SK-N-SH (cell line): Measurements from ENCODE around the gene RPS6KA5. TPM values are rescaled to one million over a fixed set of nuclear protein-coding genes. Genes with fewer than 3 reads are reported as not detected.

ENCODE experiments used
- CTCF ChIA-PET: fragments of 300-600, 350-600 bp; formaldehyde crosslinking; extraction: SDS; loops from one replicate; lab custom pipeline; 2021; lab: Yijun Ruan, JAX
- POLR2A ChIA-PET: fragments of 350-600 bp; sonication (Branson Sonifier 250); formaldehyde crosslinking; extraction: SDS; loops from one replicate; lab custom pipeline; 2020; ENCODE audit warnings: antibody characterized with exemption, inconsistent platforms; lab: Yijun Ruan, JAX
- DNase-seq: peaks from one replicate; pipeline ENCODE4 v3.0.0; 2012
- H2AFZ ChIP-seq: fragments of 200-600 bp; sonication (generic); 2 replicates; pipeline ENCODE4 v1.8.1; 2016; ENCODE audit warnings: antibody characterized with exemption, mild to moderate bottlenecking, low read depth
- H3F3A ChIP-seq: fragments of 200-600 bp; sonication (generic); replicated peaks from 2 replicates; pipeline ENCODE3; 2016; ENCODE audit warnings: antibody characterized with exemption, mild to moderate bottlenecking; ENCODE audit not compliant: insufficient read depth
- H3K27ac ChIP-seq, 2 experiments: fragments of 200-500 bp in 1 of 2; fragments of 200-600 bp in 1 of 2; sonication (Bioruptor generic) in 1 of 2; sonication (generic), shearing (Covaris generic) in 1 of 2; 2 replicates each; pipeline versions ENCODE4 v1.5.1 to v1.6.1; 2014 to 2016; ENCODE audit warnings: low read depth in 2 of 2, inconsistent platforms in 1 of 2, low read length in 1 of 2, mild to moderate bottlenecking in 1 of 2, mixed read lengths in 1 of 2
- H3K27me3 ChIP-seq: fragments of 200-600 bp; sonication (generic), shearing (Covaris generic); 2 replicates; pipeline ENCODE4 v1.6.1; 2016; ENCODE audit warnings: mixed run types; ENCODE audit not compliant: insufficient read depth
- H3K36me3 ChIP-seq, 2 experiments: fragments of 200-500 bp in 1 of 2; fragments of 200-600 bp in 1 of 2; sonication (Bioruptor generic) in 1 of 2; sonication (generic) in 1 of 2; replicated peaks in 1 of 2; 2 replicates each; pipeline versions ENCODE3 to v1.5.1; 2014 to 2016; ENCODE audit warnings: low read length in 1 of 2, mild to moderate bottlenecking in 1 of 2; ENCODE audit not compliant: insufficient read depth in 2 of 2, control insufficient read depth in 1 of 2
- H3K4me1 ChIP-seq, 2 experiments: fragments of 200-500 bp in 1 of 2; fragments of 200-600 bp in 1 of 2; sonication (Bioruptor generic) in 1 of 2; sonication (generic), shearing (Covaris generic) in 1 of 2; 2 replicates each; pipeline versions ENCODE4 v1.5.1 to v1.6.1; 2014 to 2016; ENCODE audit warnings: low read depth in 1 of 2, low read length in 1 of 2, mixed run types in 1 of 2; ENCODE audit not compliant: insufficient read depth in 2 of 2, control insufficient read depth in 1 of 2
- H3K4me2 ChIP-seq: fragments of 200-600 bp; sonication (generic), shearing (Covaris generic); 2 replicates; pipeline ENCODE4 v1.6.1; 2017; ENCODE audit warnings: mixed run types
- H3K4me3 ChIP-seq, 2 experiments: fragments of 200-500 bp in 1 of 2; fragments of 200-600 bp in 1 of 2; sonication (Bioruptor generic) in 1 of 2; sonication (generic), shearing (Covaris generic) in 1 of 2; 2 replicates each; pipeline versions ENCODE4 v1.5.1 to v1.8.1; 2014 to 2016; ENCODE audit warnings: low read depth in 2 of 2, inconsistent platforms in 1 of 2, low read length in 1 of 2, mild to moderate bottlenecking in 1 of 2, mixed read lengths in 1 of 2, moderate library complexity in 1 of 2
- H3K79me2 ChIP-seq: fragments of 200-600 bp; sonication (generic); 2 replicates; pipeline ENCODE4 v1.8.1; 2017; ENCODE audit warnings: mild to moderate bottlenecking; ENCODE audit not compliant: insufficient read depth
- H3K9ac ChIP-seq: fragments of 200-600 bp; sonication (generic); 2 replicates; pipeline ENCODE4 v1.6.1; 2017; ENCODE audit warnings: mixed run types
- H3K9me2 ChIP-seq: fragments of 200-600 bp; sonication (generic); 2 replicates; pipeline ENCODE4 v1.6.1; 2017; ENCODE audit warnings: mixed run types
- H3K9me3 ChIP-seq: fragments of 200-600 bp; sonication (generic); 2 replicates; pipeline ENCODE4 v1.6.1; 2017; ENCODE audit warnings: mixed run types, mild to moderate bottlenecking, moderate library complexity
- H4K20me1 ChIP-seq: fragments of 200-600 bp; sonication (generic); 2 replicates; pipeline ENCODE4 v1.6.1; 2017; ENCODE audit warnings: mild to moderate bottlenecking, mixed run types; ENCODE audit not compliant: insufficient read depth
- CHD2 ChIP-seq: fragments of 150-350 bp; IDR thresholded peaks from 2 replicates; pipeline ENCODE4 v1.6.1; 2018; ENCODE audit warnings: low read length; ENCODE audit not compliant: partially characterized antibody
- EP300 ChIP-seq, 2 experiments: IDR thresholded peaks; 2 replicates each; pipeline versions ENCODE4 v1.4.0 to v1.6.1; 2012; ENCODE audit warnings: borderline replicate concordance in 1 of 2, low read depth in 1 of 2, low read length in 1 of 2
- EZH2phosphoT487 ChIP-seq: fragments of 200-600 bp; sonication (generic); IDR thresholded peaks from 2 replicates; pipeline ENCODE4 v1.6.1; 2017; ENCODE audit warnings: low read depth, mixed run types, mild to moderate bottlenecking, antibody characterized with exemption, moderate library complexity, borderline replicate concordance
- FOSL2 ChIP-seq: IDR thresholded peaks from 2 replicates; pipeline ENCODE4 v1.4.0; 2012; ENCODE audit warnings: low read depth, mild to moderate bottlenecking, moderate library complexity, borderline replicate concordance
- FOXJ3 ChIP-seq: sonication (generic); formaldehyde crosslinking; IDR thresholded peaks from 2 replicates; pipeline ENCODE4 v1.5.1; 2020; ENCODE audit warnings: mild to moderate bottlenecking, missing genetic modification reagents
- FOXM1 ChIP-seq: IDR thresholded peaks from 2 replicates; pipeline ENCODE4 v1.4.0; 2012; ENCODE audit warnings: low read depth, mild to moderate bottlenecking
- GATA2 ChIP-seq: sonication (generic); formaldehyde crosslinking; IDR thresholded peaks from 2 replicates; pipeline ENCODE4 v1.5.0; 2020; ENCODE audit warnings: mild to moderate bottlenecking, missing genetic modification reagents
- MEF2A ChIP-seq: IDR thresholded peaks from 2 replicates; pipeline ENCODE4 v1.4.0; 2012; ENCODE audit warnings: low read depth, borderline replicate concordance
- MXI1 ChIP-seq: IDR thresholded peaks from 2 replicates; pipeline ENCODE4 v1.6.1; 2012; ENCODE audit warnings: mild to moderate bottlenecking, low read depth, low read length, improper control_type of control experiment
- NFIC ChIP-seq: IDR thresholded peaks from 2 replicates; pipeline ENCODE4 v1.4.0; 2012; ENCODE audit warnings: borderline replicate concordance
- POLR2AphosphoS5 ChIP-seq: IDR thresholded peaks from 2 replicates; pipeline ENCODE4 v1.6.1; 2012; ENCODE audit warnings: low read depth, low read length
- RAD21 ChIP-seq: IDR thresholded peaks from 2 replicates; pipeline ENCODE4 v1.6.1; 2012; ENCODE audit warnings: mild to moderate bottlenecking, low read length
- RFX5 ChIP-seq: IDR thresholded peaks from 2 replicates; pipeline ENCODE4 v1.6.1; 2012; ENCODE audit warnings: mild to moderate bottlenecking, improper control_type of control experiment, low read length
- SIN3A ChIP-seq: IDR thresholded peaks from 2 replicates; pipeline ENCODE4 v1.6.1; 2012; ENCODE audit warnings: low read depth, mild to moderate bottlenecking, low read length, moderate library complexity, borderline replicate concordance
- TAF1 ChIP-seq: IDR thresholded peaks from 2 replicates; pipeline ENCODE4 v1.6.1; 2012; ENCODE audit warnings: low read depth, mild to moderate bottlenecking, low read length, moderate library complexity, borderline replicate concordance
- TCF12 ChIP-seq: IDR thresholded peaks from 2 replicates; pipeline ENCODE4 v1.4.0; 2012
- WGBS: methylation state at CpG from one replicate; pipeline ENCODE4 v1.1.6; 2017; ENCODE audit warnings: low lambda C conversion rate; 5-methylcytosine and 5-hydroxymethylcytosine counted together
- polyA plus RNA-seq, 3 experiments: library from polyadenylated mRNA; depleted of rRNA; stranded (reverse); fragments of >200 nt; gene quantifications; 2 replicates each; pipeline ENCODE4 v1.2.3, GENCODE V29; 2012
- TF ChIP-seq, protein P1 (sequence below): IDR thresholded peaks from 2 replicates; pipeline ENCODE4 v1.4.0; 2012; ENCODE audit warnings: low read depth, borderline replicate concordance
- TF ChIP-seq, protein P2 (sequence below): IDR thresholded peaks from 2 replicates; pipeline ENCODE4 v1.6.1; 2012; ENCODE audit warnings: mild to moderate bottlenecking, low read depth, low read length, moderate library complexity
- TF ChIP-seq, protein P3 (sequence below): IDR thresholded peaks from 2 replicates; pipeline ENCODE4 v1.4.0; 2012; ENCODE audit warnings: low read depth
- TF ChIP-seq, protein P4 (sequence below): IDR thresholded peaks from 2 replicates; pipeline ENCODE4; 2012

The RPS6KA5 gene
- polyA plus RNA-seq, 1 of the 3 experiments (the other 2 are of a cell fraction): 0.67 TPM

DNA sequence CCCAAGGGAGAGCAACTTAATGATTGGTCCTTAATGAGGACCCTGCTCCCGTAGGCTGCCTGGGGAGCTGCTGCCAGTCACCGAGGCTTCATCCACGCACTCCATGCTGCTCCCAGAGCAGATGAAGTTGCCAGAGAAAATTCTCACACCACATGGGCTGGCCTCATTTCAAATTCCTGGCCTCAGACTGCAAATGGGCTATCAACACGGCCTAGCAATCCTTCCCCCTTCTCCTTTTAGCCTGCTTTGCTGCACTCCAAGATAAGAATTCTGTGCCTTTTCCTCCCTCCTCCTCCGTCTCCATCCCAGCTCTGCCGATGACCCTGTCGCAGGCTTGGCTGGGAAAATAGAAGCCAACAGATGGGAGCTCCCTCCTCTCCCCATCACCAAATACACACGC, 42.7 kb upstream of the RPS6KA5 start:
- no peaks in the 10 kb centered on the region for H3K27me3 ChIP-seq
- WGBS: 66% methylated on average over 8 of the region's 8 CpGs
- POLR2A ChIA-PET: no interaction called here

DNA sequence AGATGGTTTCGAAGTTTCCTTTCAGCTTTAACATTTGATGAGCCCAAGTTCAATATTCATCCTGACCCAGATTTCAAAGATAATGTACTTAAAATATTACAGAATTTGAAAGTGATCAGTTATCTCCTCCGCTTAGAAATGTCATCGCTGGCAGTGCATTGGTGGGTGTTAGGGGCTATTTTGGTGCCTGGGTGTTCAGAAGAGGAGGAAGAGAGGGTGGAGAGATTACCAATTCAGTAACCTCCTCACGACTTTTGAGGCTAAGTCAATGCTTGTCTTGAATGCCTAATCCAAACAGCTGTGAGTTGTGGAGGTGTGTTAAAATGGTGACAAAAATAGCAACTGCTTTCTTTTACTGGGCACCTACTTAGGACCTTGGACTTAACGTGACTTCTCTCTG, 39.7 kb upstream of the RPS6KA5 start:
- H3K27me3 ChIP-seq: no peaks in the 10 kb centered on the region
- no peaks in the 10 kb centered on the region for H3K9me3 ChIP-seq
- no peaks in the 10 kb centered on the region for H3K4me1 ChIP-seq
- H3K79me2 ChIP-seq: no peaks in the 10 kb centered on the region
- H3K27ac ChIP-seq: no peak overlapping the region
- DNase-seq: no peak
- H3F3A ChIP-seq: no peaks in the 10 kb centered on the region
- H3K36me3 ChIP-seq: no peaks in the 10 kb centered on the region
- H3K9ac ChIP-seq: no peak overlapping the region
- H4K20me1 ChIP-seq: no peaks in the 10 kb centered on the region
- no peak overlapping the region for H2AFZ ChIP-seq
- POLR2A ChIA-PET: no interaction called here
- CTCF ChIA-PET: interaction anchor here (0.6 to 1.1 kb wide), 2 partner anchors 73 to 74 kb away, joined by 3 to 4 read pairs; no protein-coding TSS in a partner anchor
- TF ChIP-seq CHD2 (no peak), MXI1 (no peak), EZH2phosphoT487 (no peak), RAD21 (no peak), NFIC (no peak), TCF12 (no peak), FOXM1 (no peak)
- TF ChIP-seq, protein P1, sequence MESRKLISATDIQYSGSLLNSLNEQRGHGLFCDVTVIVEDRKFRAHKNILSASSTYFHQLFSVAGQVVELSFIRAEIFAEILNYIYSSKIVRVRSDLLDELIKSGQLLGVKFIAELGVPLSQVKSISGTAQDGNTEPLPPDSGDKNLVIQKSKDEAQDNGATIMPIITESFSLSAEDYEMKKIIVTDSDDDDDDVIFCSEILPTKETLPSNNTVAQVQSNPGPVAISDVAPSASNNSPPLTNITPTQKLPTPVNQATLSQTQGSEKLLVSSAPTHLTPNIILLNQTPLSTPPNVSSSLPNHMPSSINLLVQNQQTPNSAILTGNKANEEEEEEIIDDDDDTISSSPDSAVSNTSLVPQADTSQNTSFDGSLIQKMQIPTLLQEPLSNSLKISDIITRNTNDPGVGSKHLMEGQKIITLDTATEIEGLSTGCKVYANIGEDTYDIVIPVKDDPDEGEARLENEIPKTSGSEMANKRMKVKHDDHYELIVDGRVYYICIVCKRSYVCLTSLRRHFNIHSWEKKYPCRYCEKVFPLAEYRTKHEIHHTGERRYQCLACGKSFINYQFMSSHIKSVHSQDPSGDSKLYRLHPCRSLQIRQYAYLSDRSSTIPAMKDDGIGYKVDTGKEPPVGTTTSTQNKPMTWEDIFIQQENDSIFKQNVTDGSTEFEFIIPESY: no peak
- TF ChIP-seq, protein P2, sequence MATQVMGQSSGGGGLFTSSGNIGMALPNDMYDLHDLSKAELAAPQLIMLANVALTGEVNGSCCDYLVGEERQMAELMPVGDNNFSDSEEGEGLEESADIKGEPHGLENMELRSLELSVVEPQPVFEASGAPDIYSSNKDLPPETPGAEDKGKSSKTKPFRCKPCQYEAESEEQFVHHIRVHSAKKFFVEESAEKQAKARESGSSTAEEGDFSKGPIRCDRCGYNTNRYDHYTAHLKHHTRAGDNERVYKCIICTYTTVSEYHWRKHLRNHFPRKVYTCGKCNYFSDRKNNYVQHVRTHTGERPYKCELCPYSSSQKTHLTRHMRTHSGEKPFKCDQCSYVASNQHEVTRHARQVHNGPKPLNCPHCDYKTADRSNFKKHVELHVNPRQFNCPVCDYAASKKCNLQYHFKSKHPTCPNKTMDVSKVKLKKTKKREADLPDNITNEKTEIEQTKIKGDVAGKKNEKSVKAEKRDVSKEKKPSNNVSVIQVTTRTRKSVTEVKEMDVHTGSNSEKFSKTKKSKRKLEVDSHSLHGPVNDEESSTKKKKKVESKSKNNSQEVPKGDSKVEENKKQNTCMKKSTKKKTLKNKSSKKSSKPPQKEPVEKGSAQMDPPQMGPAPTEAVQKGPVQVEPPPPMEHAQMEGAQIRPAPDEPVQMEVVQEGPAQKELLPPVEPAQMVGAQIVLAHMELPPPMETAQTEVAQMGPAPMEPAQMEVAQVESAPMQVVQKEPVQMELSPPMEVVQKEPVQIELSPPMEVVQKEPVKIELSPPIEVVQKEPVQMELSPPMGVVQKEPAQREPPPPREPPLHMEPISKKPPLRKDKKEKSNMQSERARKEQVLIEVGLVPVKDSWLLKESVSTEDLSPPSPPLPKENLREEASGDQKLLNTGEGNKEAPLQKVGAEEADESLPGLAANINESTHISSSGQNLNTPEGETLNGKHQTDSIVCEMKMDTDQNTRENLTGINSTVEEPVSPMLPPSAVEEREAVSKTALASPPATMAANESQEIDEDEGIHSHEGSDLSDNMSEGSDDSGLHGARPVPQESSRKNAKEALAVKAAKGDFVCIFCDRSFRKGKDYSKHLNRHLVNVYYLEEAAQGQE: no peak
- WGBS: 69% methylated on average over 5 of the region's 5 CpGs
- H3K4me3 ChIP-seq: no peak overlapping the region
- no peak overlapping the region for H3K4me2 ChIP-seq
- no peaks in the 10 kb centered on the region for H3K9me2 ChIP-seq

More for the DNA sequence above, 42.7 kb upstream of the RPS6KA5 start:
- Histone ChIP-seq H3K4me1 (peaks cover 0 to 5% of the 10 kb centered on the region in 2 experiments; a peak in 1 of 4 replicates), H2AFZ (no peak overlapping the region), H3K4me2 (no peak overlapping the region), H3K9me3 (no peaks in the 10 kb centered on the region), H4K20me1 (no peaks in the 10 kb centered on the region), H3F3A (no peaks in the 10 kb centered on the region), H3K9ac (no peak overlapping the region), H3K36me3 (no peaks in the 10 kb centered on the region), H3K9me2 (no peaks in the 10 kb centered on the region), H3K27ac (no peak overlapping the region), H3K4me3 (no peak overlapping the region), H3K79me2 (no peaks in the 10 kb centered on the region)
- no peak for TF ChIP-seq FOSL2
- no peak for TF ChIP-seq GATA2 (CRISPR knock-in tag)
- no peak for TF ChIP-seq SIN3A
- TF ChIP-seq TCF12: no peak
- TF ChIP-seq, protein P3, sequence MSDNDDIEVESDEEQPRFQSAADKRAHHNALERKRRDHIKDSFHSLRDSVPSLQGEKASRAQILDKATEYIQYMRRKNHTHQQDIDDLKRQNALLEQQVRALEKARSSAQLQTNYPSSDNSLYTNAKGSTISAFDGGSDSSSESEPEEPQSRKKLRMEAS: no peak
- TF ChIP-seq EP300 (IDR thresholded peaks at IDR 0.05; ENCODE audit: borderline replicate concordance in 1 of 2, low read depth in 1 of 2, low read length in 1 of 2): no peak
- TF ChIP-seq FOXJ3 (CRISPR knock-in tag): no peak
- TF ChIP-seq, protein P4, sequence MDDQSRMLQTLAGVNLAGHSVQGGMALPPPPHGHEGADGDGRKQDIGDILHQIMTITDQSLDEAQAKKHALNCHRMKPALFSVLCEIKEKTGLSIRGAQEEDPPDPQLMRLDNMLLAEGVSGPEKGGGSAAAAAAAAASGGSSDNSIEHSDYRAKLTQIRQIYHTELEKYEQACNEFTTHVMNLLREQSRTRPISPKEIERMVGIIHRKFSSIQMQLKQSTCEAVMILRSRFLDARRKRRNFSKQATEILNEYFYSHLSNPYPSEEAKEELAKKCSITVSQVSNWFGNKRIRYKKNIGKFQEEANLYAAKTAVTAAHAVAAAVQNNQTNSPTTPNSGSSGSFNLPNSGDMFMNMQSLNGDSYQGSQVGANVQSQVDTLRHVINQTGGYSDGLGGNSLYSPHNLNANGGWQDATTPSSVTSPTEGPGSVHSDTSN: no peak
- no peak for TF ChIP-seq TAF1
- TF ChIP-seq RFX5: no peak
- no peak for TF ChIP-seq POLR2AphosphoS5
- TF ChIP-seq MEF2A: no peak
- CTCF ChIA-PET: no interaction called here
- no peak for DNase-seq
